H1 (cell line): ENCODE results near the gene RELCH. TPM values are rescaled to one million over a fixed set of nuclear protein-coding genes. Genes with fewer than 3 reads are reported as not detected.

ENCODE experiments used
- CTCF ChIA-PET: fragments of 300-600 bp; sonication (Branson Sonifier 250); formaldehyde crosslinking; loops from one replicate; lab custom pipeline; 2021; ENCODE audit not compliant: partially characterized antibody; lab: Charles Lee
- POLR2A ChIA-PET: fragments of 300-600 bp; sonication (Branson Sonifier 250); formaldehyde crosslinking; loops from one replicate; lab custom pipeline; 2021; ENCODE audit warnings: inconsistent platforms; ENCODE audit not compliant: partially characterized antibody; lab: Charles Lee
- DNase-seq, 2 experiments: peaks; one replicate each; pipeline versions ENCODE4 v3.0.0 to v3.0.0-alpha.2; 2010 to 2022; ENCODE audit warnings: low spot score in 2 of 2, low read depth in 1 of 2, mixed read lengths in 1 of 2
- FAIRE-seq: peaks from 2 replicates; lab custom pipeline; 2011; peaks lifted over from hg19 to GRCh38; lab: Jason Lieb, UNC
- H2AFZ ChIP-seq: 2 replicates; pipeline ENCODE4 v1.8.1; 2012; ENCODE audit warnings: low read length, inconsistent platforms
- H2AK5ac ChIP-seq: 2 replicates; pipeline ENCODE4 v1.6.1; 2013; ENCODE audit warnings: low read depth, low read length
- H2BK120ac ChIP-seq: replicated peaks from 2 replicates; pipeline ENCODE3; 2013; ENCODE audit warnings: low read depth, low read length, inconsistent platforms
- H2BK12ac ChIP-seq: 2 replicates; pipeline ENCODE4 v1.6.1; 2013; ENCODE audit warnings: low read depth, low read length
- H2BK15ac ChIP-seq: 2 replicates; pipeline ENCODE4 v1.6.1; 2013; ENCODE audit warnings: low read length
- H2BK20ac ChIP-seq: 2 replicates; pipeline ENCODE4 v1.6.1; 2013; ENCODE audit warnings: low read length
- H2BK5ac ChIP-seq: 2 replicates; pipeline ENCODE4 v1.6.1; 2013; ENCODE audit warnings: low read depth, low read length
- H3K14ac ChIP-seq: 2 replicates; pipeline ENCODE4 v1.6.1; 2013; ENCODE audit warnings: inconsistent platforms; ENCODE audit not compliant: insufficient read length
- H3K18ac ChIP-seq: 2 replicates; pipeline ENCODE4 v1.6.1; 2013; ENCODE audit warnings: low read length; ENCODE audit errors: extremely low read depth
- H3K23ac ChIP-seq: 2 replicates; pipeline ENCODE4 v1.6.1; 2013; ENCODE audit warnings: inconsistent platforms; ENCODE audit not compliant: insufficient read length
- H3K23me2 ChIP-seq: 2 replicates; pipeline ENCODE4 v1.6.1; 2013; ENCODE audit warnings: low read depth, low read length
- H3K27ac ChIP-seq: 2 replicates; pipeline ENCODE4 v1.6.1; 2011; ENCODE audit warnings: low read depth, low read length, inconsistent platforms
- H3K27me3 ChIP-seq, 4 experiments: replicated peaks in 1 of 4; 1 replicate in 1 of 4; 2 replicates in 3 of 4; pipeline versions ENCODE4 v1.6.1 to v1.8.1; 2011 to 2013; ENCODE audit warnings: low read length in 3 of 4, mild to moderate bottlenecking in 3 of 4, inconsistent platforms in 2 of 4, mixed read lengths in 2 of 4, moderate library complexity in 1 of 4; ENCODE audit not compliant: control insufficient read depth in 3 of 4, insufficient read depth in 3 of 4; ENCODE audit errors: extremely low read depth in 1 of 4
- H3K36me3 ChIP-seq, 4 experiments: 2 replicates each; pipeline versions ENCODE4 v1.6.1 to v1.8.1; 2011 to 2013; ENCODE audit warnings: mild to moderate bottlenecking in 4 of 4, low read length in 3 of 4, moderate library complexity in 2 of 4, control low read depth in 1 of 4, inconsistent platforms in 1 of 4; ENCODE audit not compliant: insufficient read depth in 4 of 4, control insufficient read depth in 2 of 4
- H3K4ac ChIP-seq: replicated peaks from 2 replicates; pipeline ENCODE3; 2013; ENCODE audit warnings: low read length, low read depth, mixed read lengths, inconsistent platforms; ENCODE audit not compliant: insufficient read length
- H3K4me1 ChIP-seq, 4 experiments: replicated peaks in 1 of 4; 1 replicate in 1 of 4; 2 replicates in 3 of 4; pipeline versions ENCODE4 v1.6.1 to v1.8.1; 2011 to 2013; ENCODE audit warnings: low read length in 3 of 4, inconsistent platforms in 2 of 4, mixed read lengths in 1 of 4; ENCODE audit not compliant: insufficient read depth in 4 of 4, control insufficient read depth in 3 of 4
- H3K4me2 ChIP-seq, 2 experiments: 2 replicates each; pipeline versions ENCODE4 v1.6.1 to v1.8.1; 2011 to 2013; ENCODE audit warnings: low read depth in 2 of 2, low read length in 2 of 2, control low read depth in 1 of 2, inconsistent platforms in 1 of 2, mild to moderate bottlenecking in 1 of 2; ENCODE audit not compliant: insufficient read depth in 1 of 2
- H3K4me3 ChIP-seq, 4 experiments: fragments of 200-600, 300-600 bp in 1 of 4; sonication (generic), shearing (Covaris generic), sonication (Bioruptor Twin) in 1 of 4; 2 replicates each; pipeline versions ENCODE4 v1.5.1 to v1.8.1; 2011 to 2016; ENCODE audit warnings: low read length in 4 of 4, low read depth in 3 of 4, control low read depth in 2 of 4, inconsistent platforms in 2 of 4, mild to moderate bottlenecking in 2 of 4, mixed read lengths in 1 of 4, moderate library complexity in 1 of 4; ENCODE audit not compliant: insufficient read depth in 2 of 4; ENCODE audit errors: extremely low read depth in 1 of 4
- H3K56ac ChIP-seq: replicated peaks from 2 replicates; pipeline ENCODE3; 2013; ENCODE audit warnings: low read depth, mild to moderate bottlenecking, mixed read lengths, low read length, inconsistent platforms; ENCODE audit not compliant: insufficient read length
- H3K79me1 ChIP-seq: 2 replicates; pipeline ENCODE4 v1.6.1; 2013; ENCODE audit warnings: low read depth, low read length, control low read depth
- H3K79me2 ChIP-seq, 2 experiments: 2 replicates each; pipeline versions ENCODE4 v1.6.1 to v1.8.1; 2012 to 2013; ENCODE audit warnings: low read length in 2 of 2, mild to moderate bottlenecking in 2 of 2, inconsistent platforms in 1 of 2; ENCODE audit not compliant: insufficient read depth in 2 of 2, control insufficient read depth in 1 of 2
- H3K9ac ChIP-seq, 4 experiments: replicated peaks in 1 of 4; 1 replicate in 1 of 4; 2 replicates in 3 of 4; pipeline versions ENCODE4 v1.6.1 to v1.8.1; 2011 to 2013; ENCODE audit warnings: low read depth in 3 of 4, low read length in 3 of 4, control low read depth in 2 of 4, mild to moderate bottlenecking in 2 of 4, moderate library complexity in 2 of 4, inconsistent platforms in 1 of 4; ENCODE audit errors: extremely low read depth in 1 of 4
- H3K9me3 ChIP-seq, 2 experiments: 2 replicates each; pipeline versions ENCODE4 v1.6.1 to v1.8.1; 2012 to 2013; ENCODE audit warnings: mild to moderate bottlenecking in 2 of 2, moderate library complexity in 2 of 2, control low read depth in 1 of 2, inconsistent platforms in 1 of 2, low read depth in 1 of 2, low read length in 1 of 2, mixed read lengths in 1 of 2; ENCODE audit not compliant: insufficient read depth in 2 of 2
- H4K20me1 ChIP-seq, 2 experiments: replicated peaks in 1 of 2; 2 replicates each; pipeline versions ENCODE3 to v1.8.1; 2011 to 2013; ENCODE audit warnings: inconsistent platforms in 2 of 2, low read length in 2 of 2, mild to moderate bottlenecking in 1 of 2; ENCODE audit not compliant: insufficient read depth in 2 of 2, control insufficient read depth in 1 of 2
- H4K5ac ChIP-seq: 2 replicates; pipeline ENCODE4 v1.6.1; 2013; ENCODE audit warnings: low read length, low read depth, mixed read lengths, inconsistent platforms; ENCODE audit not compliant: insufficient read length
- H4K8ac ChIP-seq: 2 replicates; pipeline ENCODE4 v1.8.0; 2013; ENCODE audit warnings: mild to moderate bottlenecking, moderate library complexity, low read length, inconsistent platforms; ENCODE audit not compliant: insufficient read depth; ENCODE audit errors: extremely low read depth
- H4K91ac ChIP-seq: replicated peaks from 2 replicates; pipeline ENCODE3; 2013; ENCODE audit warnings: low read length, mixed read lengths, inconsistent platforms; ENCODE audit not compliant: insufficient read length
- CBX8 ChIP-seq: fragments of 300-800, 300-1000 bp; sonication (generic); IDR thresholded peaks from 2 replicates; pipeline ENCODE4 v1.7.1; 2016; ENCODE audit warnings: low read depth, low read length, borderline replicate concordance
- CTCF ChIP-seq, 3 experiments: IDR thresholded peaks; 1 replicate in 2 of 3; 2 replicates in 1 of 3; pipeline versions ENCODE4 v1.5.1 to v1.6.1; 2011; ENCODE audit warnings: low read length in 3 of 3, mild to moderate bottlenecking in 3 of 3, inconsistent platforms in 2 of 3, low read depth in 1 of 3, moderate library complexity in 1 of 3; ENCODE audit not compliant: insufficient read depth in 1 of 3; ENCODE audit errors: control extremely low read depth in 1 of 3
- EGR1 ChIP-seq: IDR thresholded peaks from 2 replicates; pipeline ENCODE4 v1.6.1; 2011; ENCODE audit warnings: low read depth, low read length, borderline replicate concordance
- EZH2 ChIP-seq: fragments of 200-600 bp; sonication (generic); IDR thresholded peaks from 2 replicates; pipeline ENCODE4 v1.7.1; 2012; ENCODE audit warnings: low read depth, mild to moderate bottlenecking, moderate library complexity, low read length, inconsistent platforms; ENCODE audit not compliant: severe bottlenecking
- JUND ChIP-seq: IDR thresholded peaks from 2 replicates; pipeline ENCODE4 v1.6.1; 2011; ENCODE audit warnings: mild to moderate bottlenecking, improper control_type of control experiment, low read length
- NRF1 ChIP-seq: IDR thresholded peaks from 2 replicates; pipeline ENCODE4 v1.6.1; 2011; ENCODE audit warnings: mild to moderate bottlenecking, low read depth, low read length, improper control_type of control experiment
- POLR2AphosphoS5 ChIP-seq: IDR thresholded peaks from 2 replicates; pipeline ENCODE4 v1.6.1; 2011; ENCODE audit warnings: low read depth, low read length
- RFX5 ChIP-seq: IDR thresholded peaks from 2 replicates; pipeline ENCODE4 v1.6.1; 2011; ENCODE audit warnings: low read depth, low read length, improper control_type of control experiment, borderline replicate concordance
- SAP30 ChIP-seq: fragments of 300-600 bp; sonication (generic); IDR thresholded peaks from 2 replicates; pipeline ENCODE4 v1.7.1; 2012; ENCODE audit warnings: low read length, moderate library complexity, mild to moderate bottlenecking, inconsistent platforms; ENCODE audit not compliant: insufficient read depth, insufficient replicate concordance
- SP1 ChIP-seq: IDR thresholded peaks from 2 replicates; pipeline ENCODE4 v1.6.1; 2011; ENCODE audit warnings: low read depth, low read length
- SP4 ChIP-seq: IDR thresholded peaks from 2 replicates; pipeline ENCODE4 v1.6.1; 2012; ENCODE audit warnings: low read length, inconsistent platforms
- TEAD4 ChIP-seq: IDR thresholded peaks from 2 replicates; pipeline ENCODE4 v1.6.1; 2012; ENCODE audit warnings: low read depth, low read length, inconsistent platforms, mixed read lengths
- WGBS, 2 experiments: shearing (Covaris generic) in 1 of 2; methylation state at CpG; one replicate each; pipeline versions ENCODE4 v1.1.6 to v1.1.7; 2013 to 2015; ENCODE audit warnings: low lambda C conversion rate in 2 of 2, mixed read lengths in 2 of 2, inconsistent platforms in 1 of 2, low coverage in 1 of 2, missing lambda C conversion rate in 1 of 2; ENCODE audit not compliant: insufficient replicate concordance in 2 of 2, insufficient coverage in 1 of 2, insufficient read length in 1 of 2; ENCODE audit errors: extremely low coverage in 1 of 2, missing lambda C conversion rate in 1 of 2; 5-methylcytosine and 5-hydroxymethylcytosine counted together
- polyA plus RNA-seq, 7 experiments: library from polyadenylated mRNA; depleted of rRNA in 3 of 7; stranded (reverse) in 5 of 7; unstranded in 2 of 7; fragments of >200 nt in 5 of 7; fragments of 200-250 nt in 2 of 7; gene quantifications; 1 replicate in 5 of 7; 2 replicates in 1 of 7; 4 replicates in 1 of 7; pipeline versions ENCODE4 v1.2.1 to v1.2.3, GENCODE V29; 2011 to 2013; ENCODE audit warnings: missing spikeins in 2 of 7, mixed read lengths in 2 of 7
- total RNA-seq: library from RNA; stranded (reverse); fragmentation: NEBNext Ultra II Directional; extraction: Animal tissue kit (Norgen Biotek cat#: 25700); gene quantifications from 2 replicates; pipeline ENCODE4 v1.2.1, GENCODE V29; 2021

Gene RELCH
- total and polyA plus RNA-seq, 2 of the 8 experiments (the other 6 are each of a cell fraction or from before 2014, with no cell fraction given) = 7.3 to 26.9 TPM

GRCh38 chr18:62165583-62165982 is 21.5 kb upstream of the RELCH start:
- H4K91ac ChIP-seq = no peak overlapping the region
- no peaks in the 10 kb centered on the region for H3K23me2 ChIP-seq
- no peak overlapping the region for H3K27ac ChIP-seq
- no peak overlapping the region for H4K8ac ChIP-seq
- H3K4me3 ChIP-seq = no peak overlapping the region
- H4K5ac ChIP-seq = no peak overlapping the region
- no peak overlapping the region for H3K9ac ChIP-seq
- peaks cover 1 to 2% of the 10 kb centered on the region in 2 experiments for H4K20me1 ChIP-seq
- no peak overlapping the region for H2BK15ac ChIP-seq
- CTCF ChIA-PET = interaction anchor here (0.8 to 1.4 kb wide), 2 partner anchors 17 to 116 kb away, joined by 3 to 4 read pairs; no protein-coding TSS in a partner anchor
- no peak overlapping the region for H2AFZ ChIP-seq
- no peak overlapping the region for H2BK5ac ChIP-seq
- no peak overlapping the region for H2BK20ac ChIP-seq
- H3K56ac ChIP-seq = no peak overlapping the region
- H3K27me3 ChIP-seq = no peaks in the 10 kb centered on the region; a peak in 1 of 7 replicates
- POLR2A ChIA-PET = no interaction called here
- no peaks in the 10 kb centered on the region for H3K79me2 ChIP-seq
- 85% methylated on average over 3 of the region's 3 CpGs; no CpG with 5 or more reads in 1 of the 2 experiments for WGBS, 2 experiments
- no peak for FAIRE-seq
- H3K79me1 ChIP-seq = no peaks in the 10 kb centered on the region
- H3K14ac ChIP-seq = no peak overlapping the region
- DNase-seq = no peak
- H3K18ac ChIP-seq = no peak overlapping the region
- H2BK120ac ChIP-seq = no peak overlapping the region
- H2BK12ac ChIP-seq = no peak overlapping the region
- no peaks in the 10 kb centered on the region for H3K4me1 ChIP-seq
- H2AK5ac ChIP-seq = no peak overlapping the region
- no peak overlapping the region for H3K4me2 ChIP-seq
- peaks cover 0 to 2% of the 10 kb centered on the region in 2 experiments; a peak in 1 of 4 replicates for H3K9me3 ChIP-seq
- H3K36me3 ChIP-seq = peaks cover 0 to 4% (median 0%) of the 10 kb centered on the region in 4 experiments; a peak in 2 of 8 replicates
- H3K23ac ChIP-seq = no peak overlapping the region
- H3K4ac ChIP-seq = no peak overlapping the region
- TF ChIP-seq EGR1 (no peak), SP1 (no peak), NRF1 (no peak), EZH2 (no peak), SAP30 (no peak), TEAD4 (no peak), SP4 (no peak), JUND (no peak), POLR2AphosphoS5 (no peak), RFX5 (no peak), CBX8 (no peak), CTCF (IDR thresholded peaks at IDR 0.05; ENCODE audit: control extremely low read depth in 1 of 3, insufficient read depth in 1 of 3, low read depth in 1 of 3, low read length in 3 of 3) (no peak)
